WI38 (cell line): ENCODE measurements around the gene GMNN.
A peak's percentile ranks its signal among the peaks of the same experiment; 100 is the strongest.
"Not testable (repeated sequence)": the region's sequence is repeated elsewhere in the genome, so short reads cannot be mapped to it uniquely, and the experiment has no call there.

ENCODE experiments used
- H3K4me3 ChIP-seq: 2 replicates; pipeline ENCODE4 v1.5.1; 2011; ENCODE audit warnings: low read depth, mild to moderate bottlenecking, control low read depth, low read length
- TF ChIP-seq, protein P1 (sequence below): IDR thresholded peaks from 2 replicates; pipeline ENCODE4 v1.5.1; 2012; ENCODE audit warnings: low read depth, mild to moderate bottlenecking, control low read depth, low read length

The GMNN gene

DNA sequence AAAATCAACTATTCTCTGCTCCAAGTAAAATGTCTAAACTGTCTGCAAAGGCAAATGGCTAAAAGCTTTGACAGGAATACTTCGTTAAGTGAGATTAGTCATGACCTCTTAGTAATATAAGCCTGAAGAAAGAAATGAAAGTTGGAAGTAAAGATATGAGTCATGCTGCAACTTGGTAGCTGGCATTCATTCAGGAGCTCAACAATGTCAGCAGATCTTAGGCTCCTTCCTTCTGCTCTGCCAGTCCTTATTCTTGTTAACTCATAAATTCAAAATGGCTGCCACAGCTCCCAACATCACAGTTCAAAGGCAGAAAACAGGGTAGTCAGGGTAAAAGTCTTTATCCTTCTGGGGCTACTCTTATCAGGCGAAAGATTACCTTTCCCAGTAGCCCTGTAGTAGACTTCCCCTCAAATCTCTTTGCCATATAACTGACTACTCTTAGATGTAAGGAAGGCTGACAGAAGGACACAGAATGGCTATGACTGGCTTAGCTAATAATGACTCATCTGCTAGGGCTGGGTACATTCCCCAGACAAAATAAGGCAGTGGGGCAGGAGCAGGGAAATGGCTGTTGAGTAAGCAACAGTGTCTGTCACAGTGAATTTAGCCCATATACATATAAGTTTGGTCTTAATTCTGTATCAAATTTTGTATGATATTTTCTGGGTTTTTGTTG, 31.3 kb upstream of the GMNN start:
- TF ChIP-seq, protein P1, sequence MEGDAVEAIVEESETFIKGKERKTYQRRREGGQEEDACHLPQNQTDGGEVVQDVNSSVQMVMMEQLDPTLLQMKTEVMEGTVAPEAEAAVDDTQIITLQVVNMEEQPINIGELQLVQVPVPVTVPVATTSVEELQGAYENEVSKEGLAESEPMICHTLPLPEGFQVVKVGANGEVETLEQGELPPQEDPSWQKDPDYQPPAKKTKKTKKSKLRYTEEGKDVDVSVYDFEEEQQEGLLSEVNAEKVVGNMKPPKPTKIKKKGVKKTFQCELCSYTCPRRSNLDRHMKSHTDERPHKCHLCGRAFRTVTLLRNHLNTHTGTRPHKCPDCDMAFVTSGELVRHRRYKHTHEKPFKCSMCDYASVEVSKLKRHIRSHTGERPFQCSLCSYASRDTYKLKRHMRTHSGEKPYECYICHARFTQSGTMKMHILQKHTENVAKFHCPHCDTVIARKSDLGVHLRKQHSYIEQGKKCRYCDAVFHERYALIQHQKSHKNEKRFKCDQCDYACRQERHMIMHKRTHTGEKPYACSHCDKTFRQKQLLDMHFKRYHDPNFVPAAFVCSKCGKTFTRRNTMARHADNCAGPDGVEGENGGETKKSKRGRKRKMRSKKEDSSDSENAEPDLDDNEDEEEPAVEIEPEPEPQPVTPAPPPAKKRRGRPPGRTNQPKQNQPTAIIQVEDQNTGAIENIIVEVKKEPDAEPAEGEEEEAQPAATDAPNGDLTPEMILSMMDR: no peak
- H3K4me3 ChIP-seq: peak overlapping the region; percentile 40

DNA sequence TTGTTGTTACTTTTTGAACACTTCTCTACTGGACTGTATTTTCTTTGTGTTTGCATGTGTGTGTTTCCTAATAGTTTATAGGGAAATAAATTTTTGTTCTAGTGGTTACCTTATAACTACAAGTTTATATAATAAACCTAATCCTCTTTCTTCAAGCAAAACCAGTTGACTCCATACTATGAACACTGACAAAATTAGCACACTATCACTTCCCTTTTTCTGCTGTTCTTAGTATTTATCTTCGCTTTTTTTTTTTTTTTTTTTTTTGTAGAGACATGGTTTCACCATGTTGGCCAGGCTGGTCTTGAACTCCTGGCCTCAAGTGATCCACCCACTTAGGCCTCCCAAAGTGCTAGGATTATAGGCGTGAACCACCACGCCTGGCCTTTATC, 30.8 kb upstream of the GMNN start:
- TF ChIP-seq, protein P1: no peak
- no peak overlapping the region for H3K4me3 ChIP-seq

DNA sequence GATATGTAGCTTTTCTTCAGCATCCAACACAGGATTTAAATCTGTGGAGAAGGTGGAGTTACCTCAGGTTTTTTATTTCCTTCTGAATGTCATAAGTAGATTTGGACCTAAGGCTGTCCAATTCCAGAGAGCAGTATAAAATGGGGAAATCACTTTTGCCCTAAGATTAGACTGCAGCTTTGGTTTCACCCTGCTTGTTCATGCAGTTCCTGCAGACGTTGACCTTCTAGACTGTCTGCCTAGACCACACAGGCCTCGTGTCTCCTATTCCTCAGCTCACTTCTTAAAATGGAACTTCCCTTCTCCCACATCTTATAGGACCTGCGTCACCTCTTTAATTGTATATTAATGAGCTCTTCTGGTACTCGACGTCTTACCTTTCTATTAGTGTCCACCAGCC, 29.8 kb upstream of the GMNN start:
- TF ChIP-seq, protein P1: no peak
- H3K4me3 ChIP-seq: no peak overlapping the region

DNA sequence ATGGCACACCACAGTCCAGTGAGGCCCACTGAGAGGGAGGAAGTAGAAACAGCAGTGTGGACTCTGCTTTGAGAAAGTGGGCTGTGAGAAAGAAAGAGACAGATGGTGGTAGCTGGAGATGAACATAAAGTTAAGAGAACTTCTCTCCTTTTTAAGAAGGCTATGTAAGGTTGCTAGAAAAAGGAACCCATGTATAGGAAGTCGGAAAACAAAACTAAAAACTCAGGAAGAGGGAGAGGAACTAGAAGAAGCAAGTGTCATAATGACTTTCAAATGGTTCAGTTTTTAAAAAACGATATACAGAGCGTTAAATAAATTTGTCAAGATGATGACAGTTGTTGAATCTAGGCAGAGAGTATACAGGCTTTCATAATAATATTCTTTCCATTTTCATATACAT, 25.4 kb upstream of the GMNN start:
- H3K4me3 ChIP-seq: no peak overlapping the region
- TF ChIP-seq, protein P1: no peak

DNA sequence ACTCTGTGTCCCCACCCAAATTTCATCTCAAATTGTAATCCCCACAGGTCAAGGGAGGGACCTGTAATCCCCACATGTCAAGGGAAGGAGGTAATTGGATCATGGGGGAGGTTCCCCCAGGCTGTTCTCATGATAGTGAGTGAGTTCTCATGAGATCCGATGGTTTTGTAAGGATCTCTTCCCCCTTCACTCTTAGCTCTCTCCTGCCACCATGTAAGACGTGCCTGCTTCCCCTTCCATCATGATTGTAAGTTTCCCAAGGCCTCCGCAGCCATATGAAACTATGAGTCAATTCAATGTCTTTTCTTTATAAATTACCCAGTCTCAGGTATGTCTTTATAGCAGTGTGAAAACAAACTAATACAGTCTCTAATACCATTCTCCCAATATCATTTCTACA, 23.9 kb upstream of the GMNN start:
- H3K4me3 ChIP-seq: not testable (repeated sequence)

DNA sequence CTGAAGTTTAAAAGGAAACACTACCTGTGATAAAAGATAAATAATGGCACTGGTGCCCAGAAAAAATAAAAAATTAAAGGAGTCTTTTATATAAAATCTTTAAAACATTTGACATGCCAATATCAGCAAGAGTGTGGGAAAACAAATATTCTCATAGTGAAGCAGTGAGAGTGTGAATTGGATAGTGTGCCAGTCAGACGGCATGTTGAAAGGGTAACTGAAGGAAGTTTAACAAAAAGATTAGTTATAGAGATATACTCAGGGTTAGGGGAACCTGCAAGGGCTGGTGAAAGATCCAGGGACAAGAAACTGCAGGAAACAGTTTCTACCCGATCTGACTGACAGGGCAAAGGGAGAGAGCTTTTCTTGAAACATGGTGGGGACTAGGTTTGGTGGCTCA, 22.2 kb upstream of the GMNN start:
- TF ChIP-seq, protein P1: no peak
- H3K4me3 ChIP-seq: no peak overlapping the region

DNA sequence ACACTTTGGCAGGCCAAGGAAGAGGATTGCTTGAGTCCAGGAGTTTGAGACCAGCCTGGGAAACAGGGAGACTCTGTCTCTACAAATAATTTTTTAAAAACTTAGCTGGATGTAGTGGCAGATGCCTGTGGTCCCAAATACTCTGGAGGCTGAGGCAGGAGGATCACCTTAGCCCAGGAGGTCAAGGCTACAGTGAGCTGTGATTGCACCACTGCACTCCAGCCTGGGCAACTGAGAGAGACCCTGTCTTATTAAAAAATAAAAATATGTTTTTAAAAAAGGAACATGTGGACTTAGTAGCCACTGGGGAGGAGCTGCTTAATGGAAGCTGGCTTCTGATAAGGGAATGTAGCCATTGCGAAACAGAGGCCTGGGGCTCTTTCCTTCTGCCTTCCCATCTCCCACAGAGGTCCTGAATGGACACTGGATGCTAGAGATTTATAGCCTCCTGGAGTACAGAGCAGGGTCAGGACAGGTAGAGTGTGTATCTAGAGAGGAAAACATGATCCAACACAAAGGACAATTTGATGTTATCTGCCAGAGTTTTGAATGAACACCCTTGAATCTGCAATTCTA, 21.7 kb upstream of the GMNN start:
- H3K4me3 ChIP-seq: no peak overlapping the region
- TF ChIP-seq, protein P1: no peak

DNA sequence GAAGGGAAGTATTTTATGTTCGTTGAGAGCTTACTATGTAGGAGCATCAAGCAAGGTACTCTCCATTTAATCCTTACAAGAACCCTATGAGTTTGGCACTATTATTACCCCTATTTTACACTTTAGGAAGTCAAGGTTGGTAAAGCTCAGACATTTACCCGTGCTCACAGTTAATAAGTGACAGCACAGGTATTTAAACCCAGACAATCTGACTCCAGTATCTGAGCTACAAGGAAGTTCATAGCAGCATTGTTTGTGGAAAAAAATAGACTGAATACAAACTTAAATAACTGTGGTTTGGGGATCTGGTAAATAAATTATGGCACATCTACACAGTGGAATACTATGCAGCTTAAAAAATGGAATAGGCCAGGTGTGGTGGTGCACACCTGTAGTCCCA, 21.2 kb upstream of the GMNN start:
- TF ChIP-seq, protein P1: no peak
- H3K4me3 ChIP-seq: no peak overlapping the region

DNA sequence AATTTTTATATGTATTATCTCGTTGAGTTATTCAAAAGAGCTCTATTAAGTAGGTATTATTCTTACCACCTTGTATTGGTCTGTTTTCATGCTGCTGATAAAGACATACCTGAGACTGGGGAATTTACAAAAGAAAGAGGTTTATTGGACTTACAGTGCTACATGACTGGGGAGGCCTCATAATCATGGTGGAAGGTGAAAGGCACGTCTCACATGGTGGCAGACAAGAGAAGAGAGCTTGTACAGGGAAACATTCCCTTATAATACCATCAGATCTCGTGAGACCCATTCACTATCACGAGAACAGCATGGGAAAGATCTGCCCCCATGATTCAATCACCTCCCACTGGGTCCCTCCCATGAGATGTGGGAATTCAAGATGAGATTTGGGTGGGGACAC, 20.4 kb upstream of the GMNN start:
- H3K4me3 ChIP-seq: not testable (repeated sequence)
